H4 (cell line): ENCODE results near the gene KCNV2. TPM values are rescaled to one million over a fixed set of nuclear protein-coding genes. Genes with fewer than 3 reads are reported as not detected.
A peak's percentile ranks its signal among the peaks of the same experiment; 100 is the strongest.

Source experiments
- DNase-seq: peaks from one replicate; pipeline ENCODE4 v3.0.0-alpha.2; 2015; ENCODE audit warnings: low spot score
- total RNA-seq: library from RNA; depleted of rRNA; stranded (reverse); fragments of >200 nt; shearing (Covaris generic); gene quantifications from 2 replicates; pipeline ENCODE4 v1.2.3, GENCODE V29; 2014

KCNV2 gene
- total RNA-seq, 1 experiment from 2014 or later = not detected

DNA sequence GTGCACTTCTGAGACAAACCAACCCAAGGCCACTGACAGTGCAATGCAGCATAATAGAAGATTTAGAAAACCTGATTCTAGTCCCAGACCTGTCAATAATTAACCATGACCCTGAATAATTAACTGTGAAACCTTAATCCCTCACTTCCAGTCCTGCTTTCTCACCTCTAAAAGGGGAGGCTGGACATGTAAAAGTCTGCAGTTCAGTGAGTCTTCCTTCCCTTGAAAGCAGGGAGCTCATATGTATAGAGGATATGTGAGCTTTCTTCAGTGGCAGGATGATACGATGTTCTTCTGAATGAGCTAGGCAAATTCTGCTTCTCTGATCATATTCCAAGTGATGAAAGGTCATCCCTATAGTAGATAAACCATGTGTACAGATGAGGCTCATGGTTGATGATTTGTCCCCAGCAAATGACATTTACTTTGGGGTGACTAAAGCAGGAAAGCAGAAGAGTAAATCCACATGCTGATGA is 2.9 kb downstream of the KCNV2 start:
- DNase-seq = no peak

DNA sequence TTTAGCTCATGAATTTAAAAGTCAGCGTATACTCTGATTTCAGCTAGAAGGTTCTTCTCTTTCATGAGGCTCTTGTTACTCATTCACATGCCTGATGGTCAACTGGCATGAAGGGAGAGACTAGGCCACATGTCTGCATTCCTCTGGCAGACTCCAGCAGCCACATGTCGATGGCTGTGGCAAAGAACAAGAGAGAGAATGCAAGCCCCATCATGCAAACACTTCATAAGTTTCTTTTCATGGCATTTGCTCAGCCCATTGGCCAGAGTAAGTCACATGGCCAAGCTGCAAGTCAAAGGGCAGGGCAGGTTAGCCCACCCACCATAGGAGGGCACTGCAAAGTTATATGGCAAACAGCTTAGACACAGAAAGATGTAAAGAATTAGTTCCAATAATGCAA is 5.4 kb downstream of the KCNV2 start:
- peak; percentile 10 for DNase-seq

DNA sequence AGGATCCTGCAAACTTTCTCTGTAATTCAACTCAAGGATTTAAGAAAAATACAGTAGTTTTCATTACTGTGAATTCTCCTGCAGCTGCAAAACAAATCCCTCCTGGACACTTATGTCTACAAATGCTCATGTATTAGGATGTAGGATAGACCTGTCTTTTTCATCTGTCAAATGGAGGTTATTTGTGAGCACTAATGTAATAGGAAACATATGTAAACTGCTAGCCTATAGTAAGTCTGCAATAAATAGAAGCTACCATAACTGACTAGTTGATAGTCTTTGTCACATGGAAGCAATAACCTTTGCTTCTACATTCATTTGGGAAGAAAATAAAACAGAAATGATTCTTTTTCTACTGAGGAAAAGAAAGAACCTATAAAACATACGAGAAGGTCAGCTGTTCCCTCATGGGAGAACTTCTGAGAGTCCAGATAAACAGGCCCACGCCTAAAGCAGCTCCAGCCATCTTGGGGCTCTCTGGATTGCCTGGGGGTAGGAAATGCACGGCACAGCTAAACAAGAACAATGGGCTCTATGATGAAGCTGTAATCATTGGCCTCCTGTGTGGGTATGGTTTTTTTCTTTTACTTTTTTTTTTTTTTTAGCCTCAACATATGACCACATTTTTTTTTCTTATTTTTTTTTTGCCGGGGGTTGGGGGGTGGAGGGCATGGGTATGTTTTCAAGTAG is 6.2 kb downstream of the KCNV2 start:
- no peak for DNase-seq

DNA sequence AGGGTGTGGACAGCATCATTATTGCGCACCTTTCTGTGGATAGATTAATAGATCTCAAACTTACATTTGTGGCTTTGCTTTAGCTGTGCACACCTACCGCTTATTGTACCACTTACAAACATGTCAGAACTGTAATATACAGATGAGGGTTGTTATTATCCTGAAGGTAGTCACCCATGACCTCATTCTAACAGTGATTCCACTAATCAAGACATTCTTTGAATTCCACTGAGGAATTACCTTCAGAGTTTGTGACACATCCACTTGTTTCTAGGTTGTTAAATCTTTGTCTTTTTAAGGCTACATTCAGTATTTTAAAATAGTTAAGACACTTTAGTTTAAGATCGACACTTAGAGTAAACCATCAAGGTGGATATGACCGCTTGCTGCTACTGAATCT is 7.8 kb downstream of the KCNV2 start:
- no peak for DNase-seq

DNA sequence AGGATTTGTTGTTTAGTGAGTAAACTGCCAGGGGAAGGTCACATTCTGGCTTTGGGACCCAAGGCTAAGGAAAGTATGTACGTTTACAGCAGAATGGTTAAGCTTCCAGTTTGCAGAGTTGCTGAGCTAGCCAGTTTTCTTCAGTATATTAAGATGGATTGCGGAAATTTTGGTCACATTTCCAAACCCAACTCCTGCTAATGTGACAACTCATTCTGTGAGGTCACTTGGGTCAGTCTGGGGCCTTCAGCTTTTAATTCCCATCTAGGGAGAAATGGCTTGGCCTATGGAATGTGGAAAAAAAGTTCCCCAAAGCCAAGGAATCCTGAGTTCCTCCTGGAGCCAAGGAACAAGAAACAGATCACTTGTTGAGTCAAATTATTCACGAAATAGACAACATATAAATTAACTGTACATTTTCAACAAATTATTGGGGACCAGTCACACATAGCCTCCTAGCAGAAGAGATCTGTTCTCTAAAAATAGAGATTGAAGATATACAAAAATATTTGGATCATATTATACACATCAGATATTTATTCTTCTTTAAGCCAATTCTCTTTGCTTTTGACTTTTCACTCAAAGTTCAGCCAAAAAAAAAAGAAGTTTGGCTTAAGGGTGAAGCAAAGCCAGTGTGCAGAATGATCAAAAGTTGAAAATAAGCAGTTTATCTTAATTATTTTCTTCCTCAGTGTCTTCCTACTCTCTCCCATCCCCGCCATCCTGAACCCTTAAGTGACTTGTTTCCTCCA is 8.8 kb downstream of the KCNV2 start:
- no peak for DNase-seq

GRCh38 chr9:2726650-2727340 is 9.5 kb downstream of the KCNV2 start:
- DNase-seq = no peak

GRCh38 chr9:2727374-2727773 is 10.1 kb downstream of the KCNV2 start:
- no peak for DNase-seq

- peak; percentile 80 for DNase-seq
These were observed 10.8 kb downstream of the KCNV2 start for GRCh38 chr9:2727966-2728613.

- no peak for DNase-seq
These were observed 11.7 kb downstream of the KCNV2 start for GRCh38 chr9:2729003-2729402.

DNA sequence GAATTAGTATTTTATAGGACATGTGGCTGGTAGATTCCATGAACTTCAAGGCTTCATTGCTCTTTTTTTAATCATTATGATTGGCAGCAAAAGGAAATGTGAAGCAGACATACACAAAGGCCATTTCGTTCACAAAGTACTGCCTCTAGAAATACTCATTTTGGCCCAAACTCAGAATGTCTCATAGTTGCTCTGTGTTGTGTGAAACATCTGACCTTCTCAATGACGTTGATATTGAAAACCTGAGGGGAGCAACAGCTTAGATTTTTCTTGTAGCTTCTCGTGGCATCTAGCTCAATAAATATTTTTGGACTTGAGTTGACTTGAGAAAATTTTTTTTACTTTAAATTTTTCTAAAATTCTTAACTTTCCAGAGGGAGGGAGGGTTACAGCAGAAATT is 12.4 kb downstream of the KCNV2 start:
- no peak for DNase-seq

DNA sequence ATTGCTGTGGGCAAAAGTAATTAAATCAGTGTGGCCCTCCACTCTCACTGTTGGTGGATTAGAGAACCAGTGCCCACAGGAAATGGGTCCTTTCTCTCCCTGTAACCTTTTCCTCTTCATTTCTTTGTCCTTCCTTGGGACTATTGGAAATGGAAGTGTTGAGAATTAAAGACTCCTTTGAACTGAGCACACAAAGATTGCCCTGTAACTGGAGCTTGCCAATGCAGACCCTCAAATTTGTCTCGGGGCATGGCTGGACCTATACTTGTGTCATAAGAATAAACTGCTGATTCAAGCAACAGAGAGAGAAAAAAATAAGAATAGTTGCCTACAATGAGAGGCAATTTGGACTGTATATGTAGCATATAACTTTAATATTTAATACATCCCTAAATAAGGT is 13.7 kb downstream of the KCNV2 start:
- no peak for DNase-seq

GRCh38 chr9:2732492-2732891 is 15.2 kb downstream of the KCNV2 start:
- DNase-seq = no peak

- DNase-seq = no peak
These were observed 23.3 kb downstream of the KCNV2 start for GRCh38 chr9:2740616-2741015.

DNA sequence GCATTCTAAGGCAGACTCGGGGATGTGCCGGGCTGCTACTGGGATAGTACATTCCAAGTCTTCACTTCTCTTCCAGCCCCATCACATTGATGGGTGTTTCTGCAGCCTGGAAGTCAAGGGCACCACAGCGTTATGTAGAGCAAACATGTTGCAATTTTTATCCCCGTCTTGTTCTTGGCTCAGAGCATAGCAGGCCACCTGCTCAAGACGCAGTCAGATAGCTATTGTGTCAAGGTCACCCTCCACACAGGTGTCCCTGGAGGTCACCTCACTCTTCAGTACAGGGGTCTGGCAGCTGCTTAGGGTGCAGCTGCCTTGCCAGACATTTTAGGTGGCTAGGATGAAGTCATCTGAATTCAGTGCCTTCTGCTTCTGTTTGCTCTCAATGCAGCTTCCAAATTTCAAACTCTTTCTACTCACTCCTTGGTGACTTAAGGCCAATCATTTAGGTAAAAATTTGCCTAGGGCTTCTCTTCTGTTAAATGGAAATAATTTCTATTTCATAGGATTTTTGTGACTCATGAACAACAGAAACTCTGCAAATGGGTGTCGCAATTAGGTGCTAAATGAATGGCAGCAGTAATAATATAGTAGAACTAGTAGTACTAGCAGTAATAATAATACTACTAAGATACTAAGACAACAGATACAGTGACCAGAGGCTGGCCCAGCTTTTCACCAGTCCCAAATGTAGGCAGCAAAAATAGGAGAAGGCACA is 24.3 kb downstream of the KCNV2 start:
- DNase-seq = no peak

DNA sequence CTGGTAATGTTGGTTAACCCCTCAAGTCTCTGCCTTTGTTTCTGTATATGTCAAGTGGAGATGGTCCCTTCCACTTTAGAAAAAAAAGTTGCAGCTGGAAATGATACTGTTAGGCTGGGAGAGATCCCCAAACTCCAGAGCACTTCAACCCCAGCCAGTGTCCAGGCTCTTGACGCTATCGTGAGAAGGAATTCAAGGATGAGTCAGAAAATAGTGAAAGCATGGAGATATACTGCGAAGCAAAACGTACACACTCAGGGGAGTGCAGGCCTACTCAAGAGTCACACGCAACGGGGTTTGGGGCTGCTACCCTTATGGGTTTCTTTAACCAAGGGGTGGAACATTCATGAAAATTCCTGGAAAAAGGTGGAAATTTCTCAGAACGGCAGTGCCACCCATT is 24.9 kb downstream of the KCNV2 start:
- DNase-seq = no peak

GRCh38 chr9:2743937-2744529 is 26.7 kb downstream of the KCNV2 start:
- no peak for DNase-seq

DNA sequence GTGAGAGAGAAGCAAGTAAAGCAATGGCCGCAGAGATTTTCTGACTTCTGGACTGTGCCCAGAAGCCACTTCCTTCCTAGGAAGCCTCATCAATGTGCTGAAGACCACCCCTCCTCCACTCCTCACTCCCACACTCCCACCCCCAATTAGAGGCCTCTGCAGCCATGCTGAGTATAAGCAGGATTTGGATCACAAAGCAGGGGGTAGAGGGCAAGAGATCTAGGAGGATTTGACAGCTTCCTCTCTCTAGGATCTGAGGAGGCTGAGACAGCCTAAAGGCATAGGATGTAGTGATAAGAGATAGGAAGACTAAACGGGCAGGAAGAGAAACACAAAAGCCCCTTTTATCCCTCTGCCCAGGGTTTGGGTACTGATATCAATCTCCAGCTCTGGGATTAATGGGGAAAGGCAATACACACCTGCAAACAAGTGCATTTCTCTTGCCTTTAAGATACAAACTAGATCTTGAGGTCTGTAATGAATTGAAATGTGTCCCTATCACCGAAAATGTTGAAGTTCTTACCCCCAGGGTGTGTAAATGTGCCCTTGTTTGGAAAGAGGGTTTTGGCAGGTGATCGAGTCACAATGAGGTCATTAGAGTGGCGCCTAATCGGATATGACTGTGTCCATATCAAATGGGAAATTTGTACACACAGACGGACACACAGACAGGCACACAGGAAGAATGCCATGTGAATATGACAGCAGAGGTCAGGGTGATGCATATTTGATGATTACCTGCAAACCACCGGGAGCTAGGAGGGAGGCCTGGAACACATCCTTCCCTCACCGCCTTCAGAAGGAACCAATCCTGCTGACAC is 28.5 kb downstream of the KCNV2 start:
- no peak for DNase-seq

GRCh38 chr9:2749485-2749884 is 32.2 kb downstream of the KCNV2 start:
- DNase-seq = no peak

GRCh38 chr9:2755285-2755684 is 38.0 kb downstream of the KCNV2 start:
- no peak for DNase-seq

DNA sequence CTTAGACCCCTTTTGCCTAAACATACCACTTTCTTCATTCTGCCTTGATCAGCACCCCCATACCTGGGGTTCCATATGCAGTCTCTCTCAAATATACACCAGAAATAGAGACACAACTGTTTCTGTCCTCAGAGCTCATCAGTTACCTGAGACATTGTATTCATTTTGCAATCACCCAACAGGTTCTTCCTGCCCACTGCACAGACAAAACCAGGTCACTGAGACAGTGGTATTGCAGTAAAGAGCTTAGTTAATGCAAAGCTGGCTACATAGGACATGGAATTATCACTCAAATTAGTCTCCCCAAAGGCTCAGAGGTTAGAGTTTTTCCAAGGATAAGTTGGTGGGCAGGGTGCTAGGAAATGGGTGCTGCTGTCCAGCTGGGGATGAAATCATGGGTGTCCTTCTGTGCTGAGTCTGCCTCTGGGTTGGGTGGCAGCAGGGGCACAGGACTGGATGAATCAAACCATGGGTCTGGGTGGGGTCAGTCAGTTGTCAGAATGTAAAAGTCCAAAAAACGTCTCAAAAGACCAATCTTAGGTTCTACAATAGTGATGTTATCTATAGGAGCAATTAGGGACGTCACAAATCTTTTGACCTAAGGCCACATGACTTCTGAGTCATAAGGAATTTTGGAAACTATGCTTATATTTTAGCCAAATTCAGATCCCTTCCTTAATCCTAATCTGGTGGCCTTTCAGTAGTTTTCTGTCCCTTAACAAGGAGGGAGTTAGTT is 41.0 kb downstream of the KCNV2 start:
- DNase-seq = no peak
